Activated CD4-positive, alpha-beta T cell treated with anti-CD3 and anti-CD28 coated beads, Interleukin-2, amount 50 U/mL, for 16 hours (primary cell): ENCODE data around the gene EMC1.
A peak's percentile ranks its signal among the peaks of the same experiment; 100 is the strongest.

Experiments used
- DNase-seq: peaks from one replicate; pipeline ENCODE4 v3.0.0-alpha.2; 2020

EMC1 gene

GRCh38 chr1:19213580-19213979 lies 37.7 kb downstream of the EMC1 start:
- DNase-seq = no peak

GRCh38 chr1:19212167-19212566 lies 39.2 kb downstream of the EMC1 start:
- DNase-seq = no peak

- DNase-seq = no peak
Observed at GRCh38 chr1:19210772-19211549, 40.4 kb downstream of the EMC1 start.

- peak; percentile 97 for DNase-seq
Observed at GRCh38 chr1:19209990-19210771, 41.1 kb downstream of the EMC1 start, which contains the start of gene UBR4. UBR4 (minus strand) TSS chr1:19210266; CDS start chr1:19210248, 18 bp downstream.

GRCh38 chr1:19209439-19209989 lies 41.8 kb downstream of the EMC1 start:
- DNase-seq = peak; percentile 76

GRCh38 chr1:19208710-19209438 lies 42.5 kb downstream of the EMC1 start:
- DNase-seq = peak; percentile 20

GRCh38 chr1:19206947-19207346 lies 44.4 kb downstream of the EMC1 start:
- no peak for DNase-seq

- no peak for DNase-seq
Observed at GRCh38 chr1:19205845-19206244, 45.5 kb downstream of the EMC1 start.

- DNase-seq = peak; percentile 43
Observed at GRCh38 chr1:19205403-19205802, 45.9 kb downstream of the EMC1 start.

GRCh38 chr1:19204446-19205266 lies 46.7 kb downstream of the EMC1 start:
- no peak for DNase-seq

- DNase-seq = no peak
Observed at GRCh38 chr1:19203440-19203839, 47.9 kb downstream of the EMC1 start.

- DNase-seq = no peak
Observed at GRCh38 chr1:19202396-19202795, 48.9 kb downstream of the EMC1 start.

GRCh38 chr1:19199969-19200604 lies 51.2 kb downstream of the EMC1 start:
- DNase-seq = no peak

GRCh38 chr1:19199329-19199968 lies 51.9 kb downstream of the EMC1 start:
- DNase-seq = no peak

GRCh38 chr1:19198820-19199219 lies 52.5 kb downstream of the EMC1 start:
- no peak for DNase-seq

GRCh38 chr1:19197845-19198244 lies 53.5 kb downstream of the EMC1 start:
- DNase-seq = no peak

GRCh38 chr1:19196331-19196730 lies 55.0 kb downstream of the EMC1 start:
- no peak for DNase-seq

GRCh38 chr1:19193004-19193403 lies 58.3 kb downstream of the EMC1 start:
- no peak for DNase-seq

GRCh38 chr1:19191811-19192210 lies 59.5 kb downstream of the EMC1 start:
- no peak for DNase-seq

- no peak for DNase-seq
Observed at GRCh38 chr1:19190468-19190867, 60.9 kb downstream of the EMC1 start.

- DNase-seq = no peak
Observed at GRCh38 chr1:19189270-19189669, 62.1 kb downstream of the EMC1 start.
